T-helper 1 cell treated with Interleukin-12 subunit alpha and Interleukin-12 subunit beta and Interleukin-4 antibody, amounts not matched to agents 30 ng/mL and 1 ng/mL, for 36 hours (primary cell): ENCODE data around the gene KDM2A. TPM values are rescaled to one million over a fixed set of nuclear protein-coding genes. Genes with fewer than 3 reads are reported as not detected.
"Not testable (repeated sequence)": the region's sequence is repeated elsewhere in the genome, so short reads cannot be mapped to it uniquely, and the experiment has no call there.

Experiments used
- intact Hi-C: fragments of 100-400 bp; cut with micrococcal nuclease; formaldehyde crosslinking; loops from one replicate; pipeline ENCODE4 v1.15.1; 2024
- total RNA-seq: library from RNA; stranded (reverse); gene quantifications from 2 replicates; pipeline ENCODE4 v1.2.3, GENCODE V29; 2022

The KDM2A gene
- total RNA-seq, 1 donor from 2014 or later: 149 TPM

DNA sequence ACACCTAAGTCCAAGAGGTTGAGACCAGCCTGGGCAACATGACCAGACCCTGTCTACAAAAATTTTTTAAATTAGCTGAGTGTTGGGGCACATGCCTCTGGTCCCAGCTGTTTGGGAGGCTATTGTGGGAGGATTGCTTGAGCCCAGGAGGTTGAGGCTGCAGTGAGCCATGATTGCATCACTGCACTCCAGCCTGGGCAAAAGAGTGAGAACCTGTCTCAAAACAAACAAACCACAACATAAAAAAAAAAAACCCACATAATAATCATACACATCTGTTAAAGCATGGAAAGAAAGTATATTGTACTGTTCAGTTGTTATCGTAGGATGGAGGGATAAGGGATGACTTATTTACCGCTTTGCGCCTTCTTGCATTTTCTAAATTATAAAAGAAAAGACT, 111.3 kb downstream of the KDM2A start:
- intact Hi-C loops: no loop called here

DNA sequence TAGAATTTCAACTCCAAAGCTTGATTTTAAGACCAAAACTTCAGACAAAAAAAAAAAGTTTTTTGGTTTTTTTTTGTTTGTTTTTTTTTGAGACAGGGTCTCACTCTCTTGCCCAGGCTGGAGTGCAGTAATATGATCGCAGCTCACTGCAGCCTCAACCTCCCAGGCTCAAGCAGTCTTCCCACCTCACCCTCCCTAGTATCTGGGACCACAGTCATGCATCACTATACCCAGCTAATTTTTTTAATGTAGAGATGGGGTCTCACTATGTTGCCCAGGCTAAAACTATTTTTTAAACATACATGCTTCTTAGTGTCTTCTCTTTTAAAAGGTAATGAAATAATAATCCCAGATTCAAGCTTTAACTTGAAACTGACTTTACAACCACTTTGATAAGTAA, 111.8 kb downstream of the KDM2A start:
- intact Hi-C loops: no loop called here

DNA sequence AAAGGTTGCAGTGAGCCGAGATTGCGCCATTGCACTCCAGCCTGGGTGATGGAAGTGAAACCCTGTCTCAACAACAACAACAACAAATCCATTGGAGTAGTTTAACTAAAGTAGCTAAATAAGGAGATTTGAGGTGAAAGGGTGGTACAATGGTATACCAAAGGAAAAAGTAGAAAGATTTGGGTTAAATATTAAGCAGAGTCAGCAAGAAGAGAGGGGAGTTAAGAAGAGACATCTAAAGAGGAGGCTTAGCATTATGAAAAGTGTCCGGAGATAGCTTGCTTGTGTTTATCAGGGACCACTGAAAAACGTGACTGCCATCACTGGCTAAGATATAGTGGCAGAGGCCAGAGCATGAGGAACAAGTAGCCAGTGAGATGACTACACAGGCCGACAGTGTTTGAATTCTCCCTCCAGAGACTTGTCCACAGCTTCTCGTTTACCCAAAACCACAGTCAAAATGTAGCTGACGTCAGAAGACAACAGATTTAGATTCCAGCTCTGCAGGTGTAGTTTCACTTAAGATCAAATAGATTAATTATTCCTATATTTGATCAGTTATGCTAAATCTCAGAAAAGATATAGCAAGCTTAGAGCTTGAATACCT, 114.6 kb downstream of the KDM2A start:
- intact Hi-C loops: no loop called here

- intact Hi-C loops: not testable (repeated sequence)
Observed at GRCh38 chr11:67234571-67234970, 115.5 kb downstream of the KDM2A start.

- intact Hi-C loops: no loop called here
Observed at GRCh38 chr11:67237574-67237973, 118.5 kb downstream of the KDM2A start.

DNA sequence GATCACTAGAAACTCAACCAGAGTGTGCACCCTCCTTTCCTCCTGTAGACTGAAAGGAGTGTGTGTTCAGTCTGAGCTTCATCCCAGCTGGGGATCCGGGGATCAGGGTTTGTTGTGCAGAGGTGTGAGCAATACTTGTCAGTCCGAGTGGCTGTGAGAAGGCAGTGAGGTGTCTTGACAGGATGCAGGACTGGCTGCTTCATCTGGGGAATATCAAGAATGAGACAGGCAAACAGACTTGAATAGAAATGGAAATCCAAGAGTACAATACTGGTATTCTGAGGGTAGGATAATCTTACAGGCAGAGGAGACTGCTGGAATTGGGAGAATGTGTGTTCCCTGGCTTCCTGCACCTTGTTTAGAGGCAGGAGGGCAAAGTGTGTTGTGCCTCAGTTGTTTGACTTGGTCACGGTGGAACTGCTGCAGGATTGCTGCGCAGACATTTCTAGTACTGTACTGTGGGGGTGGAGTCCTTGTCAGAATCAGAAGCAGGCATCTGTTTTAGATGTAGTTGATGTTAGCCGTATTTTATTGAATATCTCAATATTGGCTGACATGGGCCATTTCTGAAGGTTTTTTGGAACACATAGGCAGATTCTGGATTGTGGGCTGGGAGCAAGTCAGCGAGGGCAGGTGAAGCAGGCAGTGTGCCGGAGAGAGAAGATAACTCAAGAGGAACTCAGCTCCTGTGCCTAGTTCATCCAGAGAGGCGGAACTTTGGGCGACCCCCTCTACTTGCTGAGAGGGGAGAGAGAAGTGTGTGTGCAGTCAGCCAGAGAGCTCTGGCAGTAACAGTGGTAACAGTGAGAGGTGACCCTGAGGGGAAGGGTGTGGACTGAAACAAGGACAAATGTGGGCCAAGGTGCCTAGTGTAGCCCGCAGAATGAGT, 120.1 kb downstream of the KDM2A start:
- intact Hi-C loops: loop anchor here (1.0 kb wide), 4 partner anchors 38 to 225 kb away; partner anchors contain the start of genes KDM2A and POLD4

DNA sequence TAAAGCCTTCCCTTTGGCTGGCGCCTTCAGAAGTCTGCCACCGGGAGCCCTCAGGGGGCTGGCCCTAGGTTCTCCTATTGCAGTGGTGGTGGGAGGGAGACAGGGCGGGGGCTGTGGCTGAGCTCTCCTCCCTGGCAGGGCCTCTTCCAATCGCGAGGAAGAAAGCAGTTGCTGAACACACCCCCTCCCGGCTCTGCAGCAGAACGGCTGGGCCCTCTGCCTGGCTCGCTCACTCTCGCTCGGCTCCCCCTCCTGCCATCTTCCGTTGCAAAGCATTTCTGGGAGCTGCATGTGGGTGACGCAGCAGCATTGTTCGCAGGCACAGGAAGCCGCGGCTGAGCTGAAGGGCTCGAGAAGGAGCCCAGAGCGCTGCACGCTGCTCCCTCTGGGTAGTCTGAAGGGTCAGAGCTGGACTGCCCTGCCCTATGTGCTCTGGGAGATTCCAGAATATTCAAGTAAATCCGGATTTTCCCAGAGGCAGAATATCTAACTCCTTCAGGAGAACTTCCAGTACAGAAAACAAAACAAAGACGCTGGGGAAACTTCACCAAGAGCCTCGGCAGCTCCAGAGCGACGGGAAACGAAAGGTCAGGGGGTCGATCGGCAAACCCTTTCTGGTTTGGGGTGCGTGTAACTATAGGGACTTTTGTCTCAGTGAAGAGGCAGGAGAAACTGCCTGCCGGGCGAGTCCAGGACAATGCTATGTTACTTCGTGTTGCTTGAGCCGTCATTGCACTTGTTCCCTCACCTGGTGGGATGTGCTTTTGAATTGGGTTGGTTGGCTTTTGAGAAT, 120.9 kb downstream of the KDM2A start:
- intact Hi-C loops: loop anchor here (1.0 to 2.0 kb wide), 9 partner anchors 37 to 624 kb away; partner anchors contain the start of genes ANKRD13D, CDK2AP2, KDM2A and PC

DNA sequence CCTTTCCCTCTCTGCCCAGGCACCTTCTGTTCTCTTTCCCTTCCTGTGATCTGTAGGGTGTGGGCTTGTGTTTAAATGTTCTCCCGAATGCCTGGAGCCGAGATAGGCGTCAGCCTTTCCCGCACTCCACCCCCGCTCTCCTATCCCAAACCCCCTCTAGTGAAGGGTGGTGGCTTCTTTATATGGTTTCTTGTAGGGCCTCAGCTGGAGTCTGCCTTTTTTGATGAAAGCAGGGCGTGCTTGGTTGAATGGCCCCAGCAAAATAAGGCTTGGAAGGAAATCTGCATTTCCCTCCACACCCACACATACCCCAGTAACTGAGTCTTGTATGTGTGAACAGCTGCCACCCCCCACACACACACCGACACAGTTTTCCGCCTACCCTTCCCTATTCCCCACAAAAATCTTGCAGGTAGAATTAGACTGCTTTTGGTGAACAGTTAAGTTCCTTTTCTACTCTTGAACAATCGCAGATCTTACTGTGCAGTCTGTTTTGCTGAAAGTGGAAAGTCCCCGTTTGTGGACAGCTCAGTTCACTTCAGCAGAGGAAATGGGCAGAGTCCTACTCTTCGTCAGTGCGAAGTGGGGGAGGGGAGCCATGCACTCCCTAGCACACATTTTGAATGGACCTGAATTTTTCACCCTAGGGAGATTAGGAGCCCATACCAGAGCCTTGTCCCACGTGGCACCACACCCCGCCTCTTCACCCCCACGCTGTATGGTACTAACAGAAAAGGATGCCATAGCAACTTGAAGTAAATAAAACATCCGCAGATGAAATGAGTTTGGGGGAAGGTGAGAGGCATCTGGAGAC, 121.7 kb downstream of the KDM2A start:
- intact Hi-C loops: loop anchor here (1.0 to 2.0 kb wide), 9 partner anchors 13 to 624 kb away; partner anchors contain the start of genes AIP, ANKRD13D, CDK2AP2 and PC

DNA sequence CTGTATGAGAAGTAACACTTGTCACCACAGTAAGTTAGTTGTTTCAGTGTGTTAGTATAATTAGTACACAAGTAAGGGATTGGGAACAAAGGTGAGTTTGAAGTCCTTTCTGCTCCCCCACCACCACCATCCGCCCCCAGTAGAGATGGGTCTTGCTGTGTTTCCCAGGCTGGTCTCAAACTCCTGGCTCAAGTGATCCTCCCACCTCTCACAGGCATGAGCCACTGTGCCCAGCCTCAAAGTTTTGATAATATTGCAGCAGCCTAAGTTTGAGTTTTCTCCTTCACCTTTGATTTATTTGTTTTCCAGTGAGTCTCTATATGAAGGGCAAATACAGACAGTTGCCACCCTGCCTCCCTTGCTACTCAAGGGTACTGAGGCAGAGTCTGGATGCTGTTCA, 123.5 kb downstream of the KDM2A start:
- intact Hi-C loops: no loop called here

GRCh38 chr11:67243051-67243450, 124.0 kb downstream of the KDM2A start:
- intact Hi-C loops: no loop called here

DNA sequence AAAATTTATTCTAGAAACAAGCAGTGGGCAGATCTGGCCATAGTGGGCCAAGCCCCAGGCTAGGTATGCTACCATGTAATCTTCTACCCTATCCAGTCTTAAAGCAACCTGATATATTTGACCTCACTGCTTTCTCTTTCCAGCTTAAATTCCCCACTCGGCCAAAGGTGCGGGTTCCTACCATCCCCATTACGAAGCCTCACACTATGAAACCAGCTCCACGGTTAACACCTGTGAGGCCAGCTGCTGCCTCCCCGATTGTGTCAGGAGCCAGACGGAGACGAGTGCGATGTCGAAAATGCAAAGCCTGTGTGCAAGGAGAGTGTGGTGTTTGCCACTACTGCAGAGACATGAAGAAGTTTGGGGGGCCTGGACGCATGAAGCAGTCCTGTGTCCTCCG, 126.0 kb downstream of the KDM2A start:
- intact Hi-C loops: no loop called here

- intact Hi-C loops: no loop called here
Observed at GRCh38 chr11:67247946-67248550, 129.0 kb downstream of the KDM2A start.

DNA sequence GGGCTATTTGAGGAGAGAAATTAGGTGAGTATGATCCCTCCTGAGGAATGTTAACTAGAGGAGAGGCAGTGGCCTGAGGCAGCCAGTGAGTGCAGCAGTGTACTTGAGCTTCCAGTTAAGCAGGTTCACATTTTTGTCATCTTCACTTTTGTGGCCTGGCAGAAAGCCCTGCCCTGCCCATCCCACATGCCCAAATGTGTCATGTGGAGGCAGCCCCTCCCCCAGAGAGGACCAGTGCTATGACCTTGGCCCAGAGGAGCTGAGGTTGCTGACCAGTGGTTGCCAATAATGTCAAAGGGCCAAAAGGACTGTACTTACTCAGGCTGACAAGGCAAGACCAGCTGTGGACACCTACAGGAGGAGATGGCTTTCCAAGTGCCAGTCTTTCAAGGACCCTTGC, 129.6 kb downstream of the KDM2A start:
- intact Hi-C loops: no loop called here

DNA sequence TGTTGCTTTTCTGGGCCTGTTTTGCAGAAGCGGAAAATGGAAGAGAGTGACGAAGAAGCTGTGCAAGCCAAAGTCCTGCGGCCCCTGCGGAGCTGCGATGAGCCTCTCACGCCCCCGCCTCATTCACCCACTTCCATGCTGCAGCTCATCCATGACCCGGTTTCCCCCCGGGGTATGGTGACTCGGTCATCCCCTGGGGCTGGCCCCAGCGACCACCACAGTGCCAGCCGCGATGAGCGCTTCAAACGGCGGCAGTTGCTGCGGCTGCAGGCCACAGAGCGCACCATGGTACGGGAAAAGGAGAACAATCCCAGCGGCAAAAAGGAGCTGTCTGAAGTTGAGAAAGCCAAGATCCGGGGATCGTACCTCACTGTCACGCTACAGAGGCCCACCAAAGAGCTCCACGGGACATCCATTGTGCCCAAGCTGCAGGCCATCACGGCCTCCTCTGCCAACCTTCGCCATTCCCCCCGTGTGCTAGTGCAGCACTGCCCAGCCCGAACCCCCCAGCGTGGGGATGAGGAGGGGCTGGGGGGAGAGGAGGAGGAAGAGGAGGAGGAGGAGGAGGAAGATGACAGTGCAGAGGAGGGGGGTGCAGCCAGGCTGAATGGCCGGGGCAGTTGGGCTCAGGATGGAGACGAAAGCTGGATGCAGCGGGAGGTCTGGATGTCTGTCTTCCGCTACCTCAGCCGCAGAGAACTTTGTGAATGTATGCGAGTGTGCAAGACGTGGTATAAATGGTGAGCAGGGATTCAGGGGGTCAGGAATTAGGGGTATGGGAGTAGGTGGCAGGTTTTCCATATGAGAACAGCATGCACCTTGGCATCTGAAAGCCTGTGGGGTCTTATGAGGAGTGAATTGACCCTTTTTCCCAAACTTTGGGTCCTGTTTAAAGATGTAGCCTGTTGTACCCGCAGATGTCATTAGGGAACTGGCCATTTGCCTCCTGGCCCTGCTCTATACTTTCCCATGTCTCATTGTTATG, 131.3 kb downstream of the KDM2A start:
- intact Hi-C loops: no loop called here

- intact Hi-C loops: no loop called here
Observed at GRCh38 chr11:67251841-67252240, 132.8 kb downstream of the KDM2A start.

DNA sequence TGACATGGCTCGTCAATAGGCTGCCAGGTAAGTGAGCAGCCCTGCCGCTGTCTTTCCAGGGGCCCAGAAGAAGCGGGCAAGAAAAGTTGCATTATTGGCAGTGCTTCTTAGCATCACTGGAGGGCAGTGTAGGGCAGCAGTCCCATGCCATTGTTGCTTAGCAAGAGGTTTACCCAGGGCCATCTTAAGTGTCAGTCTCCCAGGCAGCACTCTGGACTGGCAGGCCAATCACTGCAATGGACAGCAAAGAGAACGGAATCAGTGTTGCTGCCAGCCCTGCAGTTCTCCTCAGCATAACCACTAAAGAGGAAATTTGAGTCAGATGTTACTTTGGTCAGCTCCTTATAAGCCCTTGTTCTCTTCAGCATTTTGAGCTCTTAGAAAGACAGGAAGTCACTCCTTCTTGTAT, 133.8 kb downstream of the KDM2A start:
- intact Hi-C loops: loop anchor here (1.0 kb wide), 2 partner anchors 9 to 12 kb away; no protein-coding TSS in a partner anchor

DNA sequence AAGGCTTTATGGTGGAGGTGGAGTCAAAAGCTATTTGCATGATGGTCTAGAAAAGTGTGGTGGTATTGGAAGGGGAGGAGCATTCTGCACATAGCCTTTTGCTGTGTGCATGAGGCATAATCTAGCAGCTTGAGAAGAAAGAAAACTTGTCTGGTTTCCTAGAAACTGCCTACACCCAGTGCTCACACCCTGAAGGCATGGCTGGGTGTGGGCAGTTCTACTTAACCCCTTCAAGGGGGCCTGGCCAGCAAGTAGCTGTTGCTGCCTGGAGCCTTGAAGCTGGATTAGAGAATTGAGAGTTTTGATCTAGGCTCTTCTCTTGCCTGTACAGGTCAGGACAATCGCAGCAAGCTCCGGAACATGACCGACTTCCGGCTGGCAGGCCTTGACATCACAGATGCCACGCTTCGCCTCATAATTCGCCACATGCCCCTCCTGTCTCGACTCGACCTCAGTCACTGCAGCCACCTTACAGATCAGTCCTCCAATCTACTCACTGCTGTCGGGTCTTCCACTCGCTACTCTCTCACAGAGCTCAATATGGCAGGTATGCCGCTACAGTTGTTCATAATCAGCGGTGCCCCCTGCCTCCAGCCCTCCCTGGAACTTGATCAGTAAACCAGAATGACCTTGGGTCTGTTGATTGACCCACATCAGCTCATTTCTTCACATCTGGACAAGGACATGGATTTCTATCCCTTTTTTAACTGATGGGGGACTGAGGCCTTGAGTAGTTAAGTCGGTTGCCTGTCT, 135.0 kb downstream of the KDM2A start:
- intact Hi-C loops: loop anchor here (1.0 kb wide), 2 partner anchors 8 to 13 kb away; no protein-coding TSS in a partner anchor

DNA sequence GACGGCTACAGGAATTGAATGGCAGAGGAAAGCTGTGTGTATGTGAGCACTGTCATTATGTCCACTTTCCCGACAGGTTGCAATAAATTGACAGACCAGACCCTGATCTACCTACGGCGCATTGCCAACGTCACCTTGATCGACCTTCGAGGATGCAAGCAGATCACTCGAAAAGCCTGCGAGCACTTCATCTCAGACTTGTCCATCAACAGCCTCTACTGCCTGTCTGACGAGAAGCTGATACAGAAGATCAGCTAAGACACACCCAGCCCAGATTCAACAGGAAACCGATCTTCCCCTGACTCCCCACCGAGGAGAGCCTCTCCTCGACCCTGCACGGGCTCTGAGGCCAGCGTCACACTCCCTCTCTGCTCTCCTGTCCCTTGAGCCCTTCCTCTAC, 135.7 kb downstream of the KDM2A start:
- intact Hi-C loops: no loop called here
